ENCODE results near the gene THAP7. TPM values are rescaled to one million over a fixed set of nuclear protein-coding genes. Genes with fewer than 3 reads are reported as not detected.

The THAP7 gene
- total RNA-seq, 1 experiment from 2014 or later, result 38.5 TPM

GRCh38 chr22:20999350-21000206 lies 2.3 kb downstream of the THAP7 start:
- peaks cover 18% of the 10 kb centered on the region for H3K4me1 ChIP-seq (ENCODE audit: insufficient read depth, low read length, poor library complexity, severe bottlenecking)
- no peak for DNase-seq (ENCODE audit: low spot score)
- H3K36me3 ChIP-seq (ENCODE audit: insufficient read depth, low read length, poor library complexity, severe bottlenecking), result peaks cover 21% of the 10 kb centered on the region
- no TSS peak for BruUV-seq (replicated peaks)
- CTCF ChIA-PET, result no interaction called here
- no peaks in the 10 kb centered on the region for H3K9me3 ChIP-seq (ENCODE audit: low read depth, low read length, poor library complexity, severe bottlenecking)
- H3K4me3 ChIP-seq (ENCODE audit: low read depth, low read length, poor library complexity, severe bottlenecking), result no peak overlapping the region
- intact Hi-C loops (cut with micrococcal nuclease; ENCODE audit: unreplicated experiment), result loop anchor here (2.0 kb wide), 1 partner anchor 81 kb away; no protein-coding TSS in a partner anchor
- H3K27ac ChIP-seq (ENCODE audit: low read depth, low read length, poor library complexity, severe bottlenecking), result no peak overlapping the region
- no peaks in the 10 kb centered on the region for H3K27me3 ChIP-seq (replicated peaks; ENCODE audit: insufficient read depth, low read depth, low read length, poor library complexity)
- POLR2A ChIA-PET (ENCODE audit: low non-redundant PET), result interaction anchor here (0.6 kb wide), 1 partner anchor 11 kb away, joined by 3 read pairs; no protein-coding TSS in a partner anchor
- no peak for TF ChIP-seq CTCF (conservative IDR thresholded peaks at IDR 0.05; ENCODE audit: low read depth, low read length)
- no peak for TF ChIP-seq EZH2 (IDR thresholded peaks at IDR 0.05; ENCODE audit: borderline replicate concordance, low read depth, low read length, poor library complexity, severe bottlenecking)

DNA sequence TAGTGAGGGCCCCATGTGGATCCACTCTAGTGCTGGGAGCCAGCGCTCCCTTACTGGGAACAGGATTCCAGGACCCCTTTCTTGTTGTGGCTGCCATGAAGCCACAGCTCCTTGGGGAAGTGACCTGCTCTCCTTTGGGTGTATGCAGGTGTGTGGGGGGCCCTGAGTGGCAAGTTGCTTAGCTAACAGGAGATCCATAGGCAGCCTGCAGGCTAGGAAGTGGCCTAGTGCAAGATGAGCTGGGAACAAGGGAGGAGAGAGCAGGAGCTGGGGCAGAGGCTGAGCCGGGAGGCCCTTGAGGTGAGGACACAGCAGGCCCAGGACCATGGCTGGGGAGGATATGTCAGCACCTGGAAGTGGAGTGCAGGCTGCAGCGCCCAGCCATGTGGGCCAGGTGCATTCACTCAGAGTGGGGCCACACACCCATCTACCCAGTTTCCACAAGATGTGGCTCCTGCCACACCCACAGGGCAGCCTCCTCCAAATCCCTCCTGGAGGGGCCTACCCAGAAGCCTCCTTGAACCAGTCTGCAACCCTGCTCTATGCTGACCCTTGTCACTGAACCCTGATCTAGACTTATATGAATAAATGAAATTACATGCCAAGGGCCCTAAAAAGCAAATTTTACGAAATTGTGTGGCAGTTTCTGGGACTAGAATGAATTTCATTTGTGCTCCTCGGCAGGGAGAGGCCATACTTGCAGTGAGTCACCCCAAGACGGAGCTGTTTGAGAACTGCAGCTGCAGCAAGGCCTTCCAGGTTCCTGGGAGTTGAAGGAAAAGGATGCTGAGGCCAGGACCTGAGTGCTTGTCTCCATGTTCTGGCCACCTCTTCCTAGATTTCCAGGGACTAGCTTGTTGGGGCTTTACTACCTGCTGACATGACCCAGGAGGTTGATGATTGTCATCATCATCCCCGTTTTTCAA lies 3.2 kb downstream of the THAP7 start:
- Histone ChIP-seq H3K36me3 (ENCODE audit: insufficient read depth, low read length, poor library complexity, severe bottlenecking) (peaks cover 21% of the 10 kb centered on the region), H3K9me3 (ENCODE audit: low read depth, low read length, poor library complexity, severe bottlenecking) (no peaks in the 10 kb centered on the region), H3K4me3 (ENCODE audit: low read depth, low read length, poor library complexity, severe bottlenecking) (no peak overlapping the region), H3K4me1 (ENCODE audit: insufficient read depth, low read length, poor library complexity, severe bottlenecking) (peaks cover 18% of the 10 kb centered on the region), H3K27ac (ENCODE audit: low read depth, low read length, poor library complexity, severe bottlenecking) (no peak overlapping the region), H3K27me3 (replicated peaks; ENCODE audit: insufficient read depth, low read depth, low read length, poor library complexity) (no peaks in the 10 kb centered on the region)
- no TSS peak for BruUV-seq (replicated peaks)
- intact Hi-C loops (cut with micrococcal nuclease; ENCODE audit: unreplicated experiment), result no loop called here
- TF ChIP-seq EZH2 (IDR thresholded peaks at IDR 0.05; ENCODE audit: borderline replicate concordance, low read depth, low read length, poor library complexity, severe bottlenecking) (no peak), CTCF (conservative IDR thresholded peaks at IDR 0.05; ENCODE audit: low read depth, low read length) (no peak)
- ChIA-PET POLR2A (ENCODE audit: low non-redundant PET) (no interaction called here), CTCF (no interaction called here)
- no peak for DNase-seq (ENCODE audit: low spot score)

GRCh38 chr22:20997536-20998257 lies 4.2 kb downstream of the THAP7 start:
- Histone ChIP-seq H3K27ac (ENCODE audit: low read depth, low read length, poor library complexity, severe bottlenecking) (no peak overlapping the region), H3K4me1 (ENCODE audit: insufficient read depth, low read length, poor library complexity, severe bottlenecking) (peaks cover 13% of the 10 kb centered on the region), H3K36me3 (ENCODE audit: insufficient read depth, low read length, poor library complexity, severe bottlenecking) (peaks cover 21% of the 10 kb centered on the region), H3K4me3 (ENCODE audit: low read depth, low read length, poor library complexity, severe bottlenecking) (no peak overlapping the region), H3K27me3 (replicated peaks; ENCODE audit: insufficient read depth, low read depth, low read length, poor library complexity) (no peaks in the 10 kb centered on the region), H3K9me3 (ENCODE audit: low read depth, low read length, poor library complexity, severe bottlenecking) (no peaks in the 10 kb centered on the region)
- DNase-seq (ENCODE audit: low spot score), result no peak
- BruUV-seq (replicated peaks), result no TSS peak
- POLR2A ChIA-PET (ENCODE audit: low non-redundant PET), result no interaction called here
- intact Hi-C loops (cut with micrococcal nuclease; ENCODE audit: unreplicated experiment), result no loop called here
- CTCF ChIA-PET, result no interaction called here
- TF ChIP-seq CTCF (conservative IDR thresholded peaks at IDR 0.05; ENCODE audit: low read depth, low read length) (no peak), EZH2 (IDR thresholded peaks at IDR 0.05; ENCODE audit: borderline replicate concordance, low read depth, low read length, poor library complexity, severe bottlenecking) (no peak)

Measured in A673 (cell line).